Neural crest cell (in vitro differentiated cells): ENCODE results near the gene PAX2. TPM values are rescaled to one million over a fixed set of nuclear protein-coding genes. Genes with fewer than 3 reads are reported as not detected.

Experiments used
- DNase-seq: peaks from one replicate; pipeline ENCODE4 v3.0.0; 2021; ENCODE audit warnings: low read depth, mixed read lengths, low spot score
- H3K27ac Mint-ChIP-seq: one replicate; pipeline ENCODE4 v1.8.0; 2021; ENCODE audit warnings: mild to moderate bottlenecking, mixed read lengths; ENCODE audit not compliant: unreplicated experiment
- H3K27me3 Mint-ChIP-seq: 2 replicates; pipeline ENCODE4 v1.8.0; 2021; ENCODE audit warnings: low read depth, mild to moderate bottlenecking, mixed read lengths
- H3K36me3 Mint-ChIP-seq: 2 replicates; pipeline ENCODE4 v1.8.0; 2021; ENCODE audit warnings: low read depth, mild to moderate bottlenecking, mixed read lengths
- H3K4me1 Mint-ChIP-seq: 2 replicates; pipeline ENCODE4 v1.8.0; 2021; ENCODE audit warnings: mixed read lengths
- H3K4me3 Mint-ChIP-seq: one replicate; pipeline ENCODE4 v1.8.0; 2021; ENCODE audit warnings: mild to moderate bottlenecking, mixed read lengths
- H3K9me3 Mint-ChIP-seq: 2 replicates; pipeline ENCODE4 v1.8.0; 2021; ENCODE audit warnings: mixed read lengths
- CTCF ChIP-seq: fragments of 200-600 bp; sonication (generic); conservative IDR thresholded peaks from 2 replicates; pipeline ENCODE4 v1.5.0; 2021; ENCODE audit warnings: antibody characterized with exemption, mild to moderate bottlenecking
- total RNA-seq: library from RNA; stranded (reverse); gene quantifications from 2 replicates; pipeline ENCODE4 v1.2.1, GENCODE V29; 2021

Gene PAX2
- total RNA-seq, 1 donor from 2014 or later = 1.5 TPM

- Mint-ChIP-seq H3K27ac (no peak overlapping the region), H3K4me3 (no peak overlapping the region), H3K36me3 (peaks cover 3% of the 10 kb centered on the region), H3K4me1 (peaks cover 40% of the 10 kb centered on the region), H3K9me3 (no peaks in the 10 kb centered on the region), H3K27me3 (peaks cover 100% of the 10 kb centered on the region)
- TF ChIP-seq CTCF = no peak
- DNase-seq = no peak
Measured at GRCh38 chr10:100735337-100736143, 9.8 kb upstream of the PAX2 start.

GRCh38 chr10:100736144-100736808 is 9.1 kb upstream of the PAX2 start:
- TF ChIP-seq CTCF = no peak
- H3K4me1 Mint-ChIP-seq = peaks cover 33% of the 10 kb centered on the region
- no peak overlapping the region for H3K4me3 Mint-ChIP-seq

GRCh38 chr10:100736809-100737354 is 8.5 kb upstream of the PAX2 start:
- TF ChIP-seq CTCF = no peak
- peaks cover 28% of the 10 kb centered on the region for H3K4me1 Mint-ChIP-seq
- no peak for DNase-seq
- H3K4me3 Mint-ChIP-seq = no peak overlapping the region
- peaks cover 3% of the 10 kb centered on the region for H3K36me3 Mint-ChIP-seq
- no peak overlapping the region for H3K27ac Mint-ChIP-seq
- peaks cover 100% of the 10 kb centered on the region for H3K27me3 Mint-ChIP-seq
- no peaks in the 10 kb centered on the region for H3K9me3 Mint-ChIP-seq

More at GRCh38 chr10:100736144-100736808, 9.1 kb upstream of the PAX2 start:
- Mint-ChIP-seq H3K27me3 (peaks cover 100% of the 10 kb centered on the region), H3K9me3 (no peaks in the 10 kb centered on the region), H3K27ac (no peak overlapping the region), H3K36me3 (peaks cover 3% of the 10 kb centered on the region)
- DNase-seq = no peak

- Mint-ChIP-seq H3K27me3 (peaks cover 100% of the 10 kb centered on the region), H3K27ac (no peak overlapping the region), H3K4me1 (peaks cover 22% of the 10 kb centered on the region), H3K36me3 (peaks cover 3% of the 10 kb centered on the region), H3K4me3 (no peak overlapping the region), H3K9me3 (no peaks in the 10 kb centered on the region)
- TF ChIP-seq CTCF = no peak
- DNase-seq = no peak
Measured at GRCh38 chr10:100737355-100738054, 7.9 kb upstream of the PAX2 start.

GRCh38 chr10:100738055-100738827 is 7.1 kb upstream of the PAX2 start:
- TF ChIP-seq CTCF = no peak
- Mint-ChIP-seq H3K27me3 (peaks cover 100% of the 10 kb centered on the region), H3K36me3 (peaks cover 3% of the 10 kb centered on the region), H3K4me3 (no peak overlapping the region), H3K4me1 (peaks cover 22% of the 10 kb centered on the region), H3K27ac (no peak overlapping the region), H3K9me3 (no peaks in the 10 kb centered on the region)
- DNase-seq = no peak
